B cell (primary cell): ENCODE measurements around the gene CYB5A.

Experiments
- EZH2 ChIP-seq: IDR thresholded peaks from 2 replicates; pipeline ENCODE4 v1.6.1; 2012; ENCODE audit warnings: borderline replicate concordance, low read depth, mild to moderate bottlenecking, moderate library complexity, low read length; ENCODE audit not compliant: insufficient read depth, poor library complexity, severe bottlenecking
- TF ChIP-seq, protein P1 (sequence below): fragments of 200-600 bp; IDR thresholded peaks from one replicate; pipeline ENCODE4 v1.8.0; 2022; ENCODE audit warnings: antibody characterized with exemption, mild to moderate bottlenecking

DNA sequence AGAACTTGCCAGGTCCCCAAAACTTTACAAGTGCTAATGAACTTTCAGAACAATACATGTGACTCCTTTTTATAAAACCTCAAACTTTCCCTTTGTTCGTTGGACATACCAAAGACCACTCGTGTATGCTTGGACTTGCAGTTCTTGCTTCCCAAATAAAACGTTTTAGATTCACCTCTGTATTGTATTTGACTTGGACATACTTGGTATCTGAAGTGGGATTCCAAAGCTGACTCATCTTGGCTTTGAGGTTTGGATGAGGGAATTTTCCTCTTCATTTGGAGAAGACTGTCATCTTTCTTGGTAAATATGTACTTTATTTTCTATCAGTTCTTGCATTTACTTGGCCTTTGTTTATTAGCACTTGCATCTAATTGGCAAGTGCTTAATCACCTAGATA lies 8.0 kb upstream of the CYB5A start:
- no peak for TF ChIP-seq EZH2
- TF ChIP-seq, protein P1, sequence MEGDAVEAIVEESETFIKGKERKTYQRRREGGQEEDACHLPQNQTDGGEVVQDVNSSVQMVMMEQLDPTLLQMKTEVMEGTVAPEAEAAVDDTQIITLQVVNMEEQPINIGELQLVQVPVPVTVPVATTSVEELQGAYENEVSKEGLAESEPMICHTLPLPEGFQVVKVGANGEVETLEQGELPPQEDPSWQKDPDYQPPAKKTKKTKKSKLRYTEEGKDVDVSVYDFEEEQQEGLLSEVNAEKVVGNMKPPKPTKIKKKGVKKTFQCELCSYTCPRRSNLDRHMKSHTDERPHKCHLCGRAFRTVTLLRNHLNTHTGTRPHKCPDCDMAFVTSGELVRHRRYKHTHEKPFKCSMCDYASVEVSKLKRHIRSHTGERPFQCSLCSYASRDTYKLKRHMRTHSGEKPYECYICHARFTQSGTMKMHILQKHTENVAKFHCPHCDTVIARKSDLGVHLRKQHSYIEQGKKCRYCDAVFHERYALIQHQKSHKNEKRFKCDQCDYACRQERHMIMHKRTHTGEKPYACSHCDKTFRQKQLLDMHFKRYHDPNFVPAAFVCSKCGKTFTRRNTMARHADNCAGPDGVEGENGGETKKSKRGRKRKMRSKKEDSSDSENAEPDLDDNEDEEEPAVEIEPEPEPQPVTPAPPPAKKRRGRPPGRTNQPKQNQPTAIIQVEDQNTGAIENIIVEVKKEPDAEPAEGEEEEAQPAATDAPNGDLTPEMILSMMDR = no peak
